Measurements from ENCODE around the gene COL4A6.

The COL4A6 gene

GRCh38 chrX:108138814-108139702 is 299.2 kb downstream of the COL4A6 start:
- no peak for DNase-seq

GRCh38 chrX:108134724-108135123 is 303.5 kb downstream of the COL4A6 start:
- no peak for DNase-seq

- DNase-seq, result no peak
Measured at GRCh38 chrX:108132876-108133275, 305.3 kb downstream of the COL4A6 start.

- no peak for DNase-seq
Measured at GRCh38 chrX:108132034-108132433, 306.2 kb downstream of the COL4A6 start.

- no peak for DNase-seq
Measured at GRCh38 chrX:108131471-108131870, 306.8 kb downstream of the COL4A6 start.

GRCh38 chrX:108130889-108131288 is 307.3 kb downstream of the COL4A6 start:
- DNase-seq, result no peak

GRCh38 chrX:108127152-108127551 is 311.1 kb downstream of the COL4A6 start:
- no peak for DNase-seq

- DNase-seq, result no peak
Measured at GRCh38 chrX:108126661-108127060, 311.6 kb downstream of the COL4A6 start.

- DNase-seq, result no peak
Measured at GRCh38 chrX:108123591-108124366, 314.4 kb downstream of the COL4A6 start.

- no peak for DNase-seq
Measured at GRCh38 chrX:108122748-108123147, 315.5 kb downstream of the COL4A6 start.

GRCh38 chrX:108121291-108121690 is 316.9 kb downstream of the COL4A6 start:
- no peak for DNase-seq

GRCh38 chrX:108117988-108118387 is 320.2 kb downstream of the COL4A6 start:
- DNase-seq, result peak; percentile 20

GRCh38 chrX:108114541-108114940 is 323.7 kb downstream of the COL4A6 start:
- DNase-seq, result no peak
